GM21390 (cell line): ENCODE measurements around the gene BRD9.
"Not testable (repeated sequence)": the region's sequence is repeated elsewhere in the genome, so short reads cannot be mapped to it uniquely, and the experiment has no call there.

Experiments used
- ATAC-seq: cut with Tn5 transposase; IDR thresholded peaks from one replicate; pipeline ENCODE4 v1.9.1; 2021; ENCODE audit not compliant: unreplicated experiment

BRD9 gene

DNA sequence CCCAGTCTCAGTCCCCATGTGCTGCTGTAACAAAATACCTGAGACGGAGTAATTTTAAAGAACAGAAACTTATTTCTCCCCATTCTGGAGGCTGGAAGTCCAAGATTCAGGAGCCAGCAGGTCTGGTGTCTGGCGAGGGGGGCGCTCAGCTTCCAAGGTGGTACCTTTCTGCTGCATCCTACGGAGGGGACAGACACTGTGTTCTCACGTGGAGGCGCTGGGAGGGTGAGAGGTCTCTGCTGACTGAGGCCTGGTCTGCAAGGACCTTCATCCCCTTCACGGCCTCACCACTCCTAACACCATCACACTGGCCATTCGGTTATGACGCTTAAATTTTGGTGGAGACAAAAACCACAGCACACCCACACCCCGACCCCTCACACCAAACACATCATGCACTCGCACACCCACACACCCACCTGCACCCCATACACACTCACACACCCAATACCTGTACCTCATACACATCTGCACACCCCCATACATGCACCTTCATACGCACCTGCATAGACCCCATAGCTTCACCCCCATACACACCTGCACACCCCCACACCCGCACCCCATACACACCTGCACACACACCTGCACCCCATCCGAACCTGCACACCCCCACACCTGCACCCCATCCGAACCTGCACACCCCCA, 32.0 kb downstream of the BRD9 start:
- ATAC-seq: no peak

DNA sequence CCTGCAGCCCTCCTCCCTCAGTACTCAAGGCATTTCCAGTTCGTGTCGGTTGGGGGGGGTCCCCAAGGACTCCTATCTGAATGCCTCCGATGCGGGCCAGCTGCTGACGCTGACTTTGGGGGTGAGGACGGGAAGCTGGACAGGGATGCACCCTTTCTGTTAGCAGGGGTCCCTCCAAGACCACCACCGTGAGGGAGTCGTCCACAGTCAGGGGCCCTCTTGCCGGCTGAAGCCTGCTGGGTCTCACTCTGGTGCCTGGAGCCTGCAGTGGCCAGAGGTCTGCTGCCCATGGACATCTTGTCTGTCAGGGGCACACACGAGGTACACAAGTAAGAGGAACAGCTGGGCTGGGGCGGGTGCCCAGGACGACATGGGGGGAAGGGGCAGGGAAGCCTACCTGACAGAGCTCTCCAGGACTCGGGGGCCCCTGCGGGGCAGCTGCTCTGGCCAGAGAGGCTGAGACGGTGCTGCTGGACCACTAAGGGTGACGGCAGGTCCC, 32.8 kb downstream of the BRD9 start:
- no peak for ATAC-seq

DNA sequence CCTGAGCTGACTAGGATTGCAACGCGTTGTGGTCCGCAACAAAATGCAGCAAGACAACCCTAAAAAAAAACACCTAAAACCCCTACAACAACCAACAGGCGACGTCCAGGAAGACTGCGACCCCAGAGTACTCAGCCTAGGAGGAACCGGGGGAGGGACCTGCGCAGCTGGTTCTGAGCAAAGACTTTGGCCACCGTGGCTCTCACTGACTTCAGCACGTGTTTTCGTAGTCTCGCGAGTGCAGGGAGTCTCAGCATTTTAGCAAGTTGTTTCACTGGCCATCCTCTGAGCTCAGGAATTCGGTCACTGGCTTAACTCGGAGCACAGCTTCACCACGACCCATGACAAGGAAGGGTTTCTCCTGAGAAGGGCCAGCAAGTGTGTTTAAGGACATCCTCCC, 33.2 kb downstream of the BRD9 start:
- no peak for ATAC-seq

DNA sequence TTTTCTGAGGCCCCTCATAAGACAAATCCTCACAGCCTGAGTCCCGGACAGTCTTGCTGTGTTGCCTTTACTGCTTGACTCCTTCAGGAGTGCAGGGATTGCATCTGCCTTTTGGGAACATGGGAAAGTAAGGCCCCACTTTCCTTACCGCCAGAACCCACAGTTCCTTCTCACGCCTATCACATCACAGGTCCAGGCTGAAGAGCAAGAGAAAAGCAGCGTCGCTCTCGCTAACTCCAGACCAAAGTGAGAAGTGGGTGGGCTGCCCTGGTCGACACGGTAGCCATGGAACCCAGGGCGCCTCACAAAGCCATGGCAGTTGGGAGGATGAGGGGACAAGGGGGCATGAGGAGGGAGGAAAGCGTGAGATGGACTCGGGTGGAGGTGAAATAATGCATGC, 33.9 kb downstream of the BRD9 start:
- ATAC-seq: no peak

DNA sequence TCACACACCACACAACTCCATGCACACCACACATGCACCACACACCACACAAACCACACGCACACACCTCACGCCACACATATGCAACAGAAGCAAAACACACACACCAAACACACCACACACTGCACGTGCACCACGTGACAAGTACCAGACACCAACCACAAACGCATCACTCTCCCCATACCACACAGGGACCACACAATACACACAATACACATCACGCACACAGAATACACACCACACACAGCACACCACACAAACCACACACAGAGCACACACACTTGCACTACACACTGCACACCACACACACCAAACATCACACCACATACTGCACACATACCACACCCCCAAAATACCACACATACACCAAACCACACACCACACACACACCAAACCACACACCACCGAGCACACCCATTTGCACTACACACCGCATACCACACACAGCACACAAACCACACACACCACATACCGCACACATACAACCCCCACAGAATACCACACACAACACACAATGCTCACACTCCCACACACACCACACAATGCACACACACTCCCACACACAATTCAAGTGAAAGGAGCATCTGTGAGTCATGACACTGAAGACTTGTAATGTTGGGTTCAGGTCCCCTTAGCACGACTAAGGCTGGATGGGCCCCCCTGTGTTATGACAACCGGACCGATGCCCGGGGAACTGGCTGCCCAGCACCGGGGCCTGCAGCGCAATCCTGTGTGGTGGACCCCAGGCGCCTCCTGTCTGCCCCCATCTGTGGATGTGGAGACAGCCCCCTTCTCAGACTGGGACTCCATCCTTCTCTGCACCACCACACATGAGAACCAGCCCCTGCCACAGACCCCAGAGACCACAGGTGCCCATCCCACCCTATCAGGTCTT, 35.8 kb downstream of the BRD9 start:
- no peak for ATAC-seq

DNA sequence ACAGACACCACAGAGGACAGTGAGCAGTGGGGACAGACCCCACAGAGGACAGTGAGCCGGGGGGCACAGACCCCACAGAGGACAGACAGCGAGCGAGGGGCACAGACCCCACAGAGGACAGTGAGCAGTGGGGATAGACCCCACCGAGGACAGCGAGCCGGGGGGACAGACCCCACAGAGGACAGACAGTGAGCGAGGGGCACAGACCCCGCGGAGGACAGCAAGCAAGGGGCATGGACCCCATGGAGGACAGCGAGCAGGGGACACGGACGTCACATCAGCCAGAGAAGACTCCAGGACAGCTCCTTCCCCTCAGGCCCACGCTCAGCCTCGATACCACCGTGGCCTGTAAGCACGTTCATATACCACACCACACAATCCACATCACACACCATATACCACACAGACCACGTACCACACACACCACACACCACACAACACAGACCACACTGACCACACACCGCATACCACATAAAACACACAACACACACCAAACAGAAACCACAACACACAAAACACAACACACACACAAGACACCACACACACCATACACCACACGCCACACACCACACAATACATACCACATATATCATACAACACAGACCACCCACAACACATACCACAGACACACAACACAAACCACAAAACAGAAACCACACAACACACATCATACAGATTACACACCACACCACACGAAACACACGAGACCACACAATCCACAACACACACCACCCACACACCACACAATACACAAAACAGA, 36.6 kb downstream of the BRD9 start:
- ATAC-seq: no peak

DNA sequence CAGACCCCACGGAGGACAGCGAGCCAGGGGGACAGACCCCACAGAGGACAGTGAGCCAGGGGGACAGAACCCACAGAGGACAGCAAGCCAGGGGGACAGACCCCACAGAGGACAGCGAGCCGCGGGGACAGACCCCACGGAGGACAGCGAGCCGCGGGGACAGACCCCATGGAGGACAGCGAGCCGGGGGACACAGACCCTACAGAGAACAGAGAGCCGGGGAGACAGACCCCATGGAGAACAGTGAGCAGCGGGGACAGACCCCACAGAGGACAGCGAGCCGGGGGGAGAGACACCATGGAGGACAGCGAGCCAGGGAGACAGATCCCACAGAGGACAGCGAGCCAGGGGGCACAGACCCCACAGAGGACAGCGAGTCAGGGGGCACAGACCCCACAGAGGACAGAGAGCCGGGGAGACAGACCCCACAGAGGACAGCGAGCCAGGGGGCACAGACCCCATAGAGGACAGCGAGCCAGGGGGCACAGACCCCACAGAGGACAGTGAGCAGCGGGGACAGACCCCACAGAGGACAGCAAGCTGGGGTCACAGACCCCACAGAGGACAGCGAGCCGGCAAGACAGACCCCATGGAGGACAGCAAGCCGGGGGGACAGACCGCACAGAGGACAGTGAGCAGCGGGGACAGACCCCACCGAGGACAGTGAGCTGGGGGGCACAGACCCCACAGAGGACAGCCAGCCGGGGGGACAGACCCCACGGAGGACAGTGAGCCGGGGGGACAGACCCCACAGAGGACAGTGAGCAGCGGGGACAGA, 37.4 kb downstream of the BRD9 start:
- no peak for ATAC-seq

DNA sequence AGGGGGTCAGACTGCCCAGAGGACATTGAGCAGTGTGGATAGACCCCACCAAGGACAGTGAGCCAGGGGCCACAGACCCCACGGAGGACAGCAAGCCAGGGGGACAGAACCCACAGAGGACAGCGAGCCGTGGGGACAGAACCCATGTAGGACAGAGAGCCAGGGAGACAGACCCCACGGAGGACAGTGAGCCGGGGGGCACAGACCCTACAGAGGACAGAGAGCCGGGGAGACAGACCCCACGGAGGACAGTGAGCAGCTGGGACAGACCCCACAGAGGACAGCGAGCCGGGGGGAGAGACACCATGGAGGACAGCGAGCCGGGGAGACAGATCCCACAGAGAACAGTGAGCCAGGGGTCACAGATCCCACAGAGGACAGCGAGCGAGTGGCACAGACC, 38.4 kb downstream of the BRD9 start:
- ATAC-seq: no peak

DNA sequence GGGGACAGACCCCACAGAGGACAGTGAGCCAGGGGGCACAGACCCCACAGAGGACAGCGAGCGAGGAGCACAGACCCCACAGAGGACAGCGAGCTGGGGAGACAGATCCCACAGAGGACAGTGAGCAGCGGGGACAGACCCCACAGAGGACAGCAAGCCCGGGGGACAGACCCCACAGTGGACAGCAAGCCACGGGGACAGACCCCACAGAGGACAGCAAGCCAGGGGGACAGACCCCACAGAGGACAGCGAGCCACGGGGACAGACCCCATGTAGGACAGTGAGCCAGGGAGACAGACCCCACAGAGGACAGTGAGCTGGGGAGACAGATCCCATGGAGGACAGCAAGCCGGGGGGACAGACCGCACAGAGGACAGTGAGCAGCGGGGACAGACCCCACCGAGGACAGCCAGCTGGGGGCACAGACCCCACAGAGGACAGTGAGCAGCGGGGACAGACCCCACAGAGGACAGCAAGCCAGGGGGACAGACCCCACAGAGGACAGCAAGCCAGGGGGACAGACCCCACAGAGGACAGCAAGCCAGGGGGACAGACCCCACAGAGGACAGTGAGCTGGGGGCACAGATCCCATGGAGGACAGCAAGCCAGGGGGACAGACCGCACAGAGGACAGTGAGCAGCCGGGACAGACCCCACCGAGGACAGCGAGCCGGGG, 39.0 kb downstream of the BRD9 start:
- ATAC-seq: not testable (repeated sequence)

DNA sequence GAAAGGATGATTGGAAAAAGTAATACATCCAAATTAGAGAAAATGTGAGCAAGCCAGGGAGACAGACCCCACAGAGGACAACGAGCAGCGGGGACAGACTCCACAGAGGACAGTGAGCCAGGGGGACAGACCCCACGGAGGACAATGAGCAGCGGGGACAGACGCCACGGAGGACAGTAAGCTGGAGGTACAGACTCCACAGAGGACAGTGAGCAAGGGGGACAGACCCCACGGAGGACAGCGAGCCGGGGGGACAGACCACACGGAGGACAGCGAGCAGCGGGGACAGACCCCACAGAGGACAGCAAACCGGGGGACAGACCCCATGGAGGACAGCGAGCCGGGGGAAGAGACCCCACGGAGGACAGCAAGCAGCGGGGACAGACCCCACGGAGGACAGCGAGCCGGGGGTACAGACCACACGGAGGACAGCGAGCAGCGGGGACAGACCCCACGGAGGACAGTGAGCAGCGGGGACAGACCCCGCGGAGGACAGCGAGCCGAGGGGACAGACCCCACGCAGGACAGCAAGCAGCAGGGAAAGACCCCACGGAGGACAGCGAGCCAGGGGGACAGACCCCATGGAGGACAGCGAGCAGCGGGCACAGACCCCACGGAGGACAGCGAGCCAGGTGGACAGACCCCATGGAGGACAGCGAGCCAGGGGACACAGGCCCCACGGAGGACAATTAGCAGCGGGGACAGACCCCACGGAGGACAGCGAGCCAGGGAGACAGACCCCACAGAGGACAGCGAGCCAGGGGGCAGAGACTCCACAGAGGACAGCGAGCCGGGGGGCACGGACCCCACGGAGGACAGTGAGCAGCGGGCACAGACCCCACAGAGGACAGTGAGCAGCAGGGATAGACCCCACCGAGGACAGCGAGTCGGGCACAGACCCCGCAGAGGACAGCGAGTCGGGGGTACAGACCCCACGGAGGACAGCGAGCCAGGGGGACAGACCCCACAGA, 39.9 kb downstream of the BRD9 start:
- no peak for ATAC-seq

DNA sequence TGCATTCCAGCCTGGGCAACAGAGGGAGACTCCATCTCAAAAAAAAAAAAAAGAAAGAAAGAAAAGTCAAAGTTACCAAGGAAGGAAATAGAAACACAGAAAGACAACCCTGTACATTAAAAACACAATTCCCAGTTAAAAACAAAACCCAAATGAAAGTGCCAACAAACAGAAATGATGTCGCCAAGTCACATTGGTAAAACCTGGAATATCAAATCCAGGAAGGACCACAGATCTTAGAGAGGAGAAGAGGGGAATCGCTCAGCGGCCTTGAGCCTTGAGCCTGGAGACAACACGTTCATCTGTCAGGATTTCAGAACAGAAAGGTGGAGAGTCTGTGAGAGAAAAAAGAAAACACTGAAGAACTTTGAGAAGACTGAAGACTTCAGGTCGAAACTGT, 40.6 kb downstream of the BRD9 start:
- no peak for ATAC-seq

DNA sequence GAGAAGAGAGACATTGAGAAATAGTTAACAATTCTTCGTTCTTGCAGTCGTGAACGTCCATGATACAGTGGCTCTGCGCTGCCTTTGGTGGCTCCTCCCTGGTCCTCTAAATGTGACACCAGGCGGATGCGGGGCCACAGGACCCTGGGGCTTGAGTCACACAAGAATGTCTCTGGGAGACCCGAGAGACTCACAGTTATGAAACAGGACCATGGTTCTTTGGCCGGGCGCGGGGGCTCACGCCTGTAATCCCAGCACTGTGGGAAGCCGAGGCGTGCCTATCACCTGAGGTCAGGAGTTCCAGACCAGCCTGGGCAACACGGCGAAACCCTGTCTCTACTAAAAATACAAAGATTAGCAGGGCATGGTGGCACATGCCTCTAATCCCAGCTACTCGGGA, 41.0 kb downstream of the BRD9 start:
- no peak for ATAC-seq

DNA sequence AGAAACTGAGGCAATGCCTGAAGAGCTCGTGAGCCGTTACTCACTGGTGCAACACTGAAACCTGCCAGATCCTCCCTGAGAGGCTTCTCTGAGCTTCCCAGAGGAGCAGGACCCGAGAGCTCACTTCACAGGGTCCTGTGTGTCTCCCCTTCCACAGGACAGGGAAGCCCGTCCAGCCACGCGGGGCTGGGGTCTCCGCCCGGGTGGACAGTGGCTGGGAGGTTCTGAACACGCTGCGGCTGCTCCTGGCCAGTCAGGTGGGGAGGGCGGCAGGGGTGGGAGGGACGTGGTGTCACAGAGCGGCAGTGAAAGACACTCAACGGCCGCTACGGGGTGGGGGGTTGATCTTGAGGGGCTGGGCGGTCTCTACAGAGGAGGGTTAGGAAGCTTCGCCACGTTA, 41.5 kb downstream of the BRD9 start:
- no peak for ATAC-seq

DNA sequence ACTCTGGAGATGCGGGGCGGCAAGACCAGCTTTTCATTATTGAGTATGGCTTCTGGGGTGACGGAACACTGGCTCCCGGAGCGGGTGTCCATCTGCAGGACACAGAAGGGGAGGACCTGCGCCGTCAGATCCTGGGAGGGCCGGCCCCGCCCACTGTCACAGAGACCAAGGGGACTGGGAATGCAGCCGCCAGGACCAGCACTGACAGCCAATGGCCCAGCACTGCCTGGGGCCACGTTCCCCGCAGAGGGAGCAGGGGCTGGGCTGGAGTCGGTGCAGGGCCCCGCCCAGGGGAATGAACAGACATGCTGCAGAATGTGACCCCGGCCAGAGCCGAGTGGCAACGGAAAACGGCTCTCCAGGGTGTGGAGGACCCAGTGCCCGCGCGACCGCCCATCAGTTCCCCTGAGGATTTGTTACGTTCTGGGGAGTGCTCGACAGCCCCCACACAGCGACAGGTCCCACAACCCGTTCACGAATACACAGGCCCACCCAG, 42.0 kb downstream of the BRD9 start, which contains the start of gene ZDHHC11:
Gene ZDHHC11, minus strand, starts transcription at position 476 of the 496 bp plus-strand sequence. Its CDS starts 384 bp downstream, at position 92.
- ATAC-seq: no peak

DNA sequence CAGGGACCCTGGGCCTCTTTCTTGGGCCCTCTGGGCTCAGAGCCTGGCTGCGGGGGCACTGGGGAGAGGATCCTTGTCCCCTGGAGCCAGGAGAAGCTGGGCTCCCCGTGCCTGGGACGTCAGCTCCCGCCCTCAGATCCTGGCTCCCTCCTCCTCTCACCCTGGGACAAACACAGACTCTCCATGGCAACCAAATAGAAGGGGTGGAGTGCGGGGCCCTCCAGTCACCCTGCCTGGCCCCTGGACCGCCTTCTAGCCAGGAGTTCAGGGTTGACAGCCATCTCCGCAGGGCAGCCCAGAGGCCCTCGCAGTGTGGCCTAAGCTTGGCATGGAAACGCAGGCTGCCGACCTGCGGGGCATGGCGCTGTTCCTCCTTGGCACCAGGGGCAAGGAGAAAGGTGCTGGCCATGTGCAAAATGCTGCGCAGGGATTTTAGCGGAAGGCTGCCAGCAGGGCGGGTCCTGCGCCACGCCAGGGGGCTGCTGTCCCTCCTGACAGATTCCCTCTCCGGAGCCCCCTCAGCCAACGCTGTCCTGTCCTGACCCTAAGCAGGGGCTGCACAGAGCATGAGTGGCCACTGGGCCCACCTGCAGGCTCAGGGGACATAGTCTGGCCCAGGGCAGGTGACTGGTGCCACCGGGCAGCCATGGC, 42.8 kb downstream of the BRD9 start:
- no peak for ATAC-seq

DNA sequence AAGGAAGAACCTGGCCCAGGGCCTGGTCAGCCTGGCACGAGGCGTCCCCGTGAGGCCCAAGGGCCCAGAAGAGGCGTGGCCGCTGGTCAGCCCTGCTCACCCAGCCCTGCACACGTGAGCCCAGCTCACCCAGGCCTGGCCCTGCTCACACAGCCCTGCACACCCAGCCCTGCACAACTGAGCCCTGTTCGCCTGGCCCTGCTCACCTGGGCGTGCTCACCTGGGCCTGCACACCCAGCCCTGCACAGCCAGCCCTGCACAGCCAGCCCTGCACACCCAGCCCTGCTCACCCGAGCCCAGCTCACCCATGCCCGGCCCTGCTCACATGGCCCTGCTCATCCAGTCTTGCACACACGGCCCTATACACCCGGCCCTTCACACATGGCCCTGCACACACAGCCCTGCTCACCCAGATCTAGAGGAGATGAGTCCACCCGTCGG, 43.9 kb downstream of the BRD9 start:
- no peak for ATAC-seq

DNA sequence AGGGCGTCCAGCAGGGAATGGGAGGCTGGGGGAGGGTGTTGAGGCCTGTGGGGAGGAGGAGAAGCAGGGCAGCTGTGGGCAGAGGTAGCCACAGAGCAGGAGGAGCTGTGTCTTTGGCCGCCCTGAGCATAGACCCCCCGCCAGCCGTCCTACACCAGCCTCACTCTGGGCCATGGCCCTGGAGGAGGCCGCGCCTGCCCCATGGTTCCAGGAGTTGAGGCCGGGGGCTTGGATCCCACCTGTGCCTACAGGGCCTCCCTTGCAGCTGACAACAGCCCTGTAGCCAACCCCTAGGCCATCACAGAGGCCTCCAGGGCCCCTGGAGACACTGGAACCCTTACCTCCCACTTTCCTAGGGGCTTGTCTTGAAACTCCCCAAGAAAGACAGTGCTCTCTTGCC, 44.9 kb downstream of the BRD9 start:
- ATAC-seq: not testable (repeated sequence)

DNA sequence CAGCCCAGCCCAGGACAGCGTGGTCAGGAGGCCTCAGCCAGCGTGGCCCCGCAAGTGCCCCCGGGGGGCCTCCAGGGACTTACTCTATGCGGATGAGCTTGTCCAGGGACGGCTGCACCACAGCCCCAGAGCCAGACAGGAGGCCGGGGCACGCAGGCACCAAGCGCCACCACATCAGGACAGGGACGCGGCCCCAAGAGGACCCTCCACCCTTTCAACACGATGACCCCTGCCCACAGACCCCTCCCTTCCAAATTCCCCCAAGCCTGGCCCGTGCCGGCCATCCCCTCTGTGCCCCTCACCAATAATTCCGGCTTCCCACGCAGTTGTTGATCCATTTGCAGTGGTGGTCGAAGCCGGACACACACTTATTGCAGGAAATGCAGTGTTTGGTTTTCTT, 45.4 kb downstream of the BRD9 start:
- not testable (repeated sequence) for ATAC-seq
